Karpas-422 (cell line): Measurements from ENCODE around the gene DBNDD1. TPM values are rescaled to one million over a fixed set of nuclear protein-coding genes. Genes with fewer than 3 reads are reported as not detected.

ENCODE experiments used
- DNase-seq: peaks from one replicate; pipeline ENCODE4 v3.0.0-alpha.2; 2015
- H2AFZ ChIP-seq: fragments of 200-600 bp; sonication (generic); 2 replicates; pipeline ENCODE4 v1.6.1; 2014; ENCODE audit warnings: antibody characterized with exemption, low read length, mixed read lengths
- H3K27ac ChIP-seq: fragments of 200-600 bp; sonication (generic); 2 replicates; pipeline ENCODE4 v1.5.1; 2014; ENCODE audit warnings: mild to moderate bottlenecking, low read length, moderate library complexity
- H3K27me3 ChIP-seq: fragments of 200-600 bp; sonication (generic); 2 replicates; pipeline ENCODE4 v1.6.1; 2014; ENCODE audit warnings: low read length, mixed read lengths
- H3K36me3 ChIP-seq: fragments of 200-600 bp; sonication (generic); 2 replicates; pipeline ENCODE4 v1.6.1; 2014; ENCODE audit warnings: low read length, mixed read lengths; ENCODE audit not compliant: insufficient read depth
- H3K4me1 ChIP-seq: fragments of 200-600 bp; sonication (generic); 2 replicates; pipeline ENCODE4 v1.6.1; 2014; ENCODE audit warnings: mild to moderate bottlenecking, low read length, mixed read lengths
- H3K4me2 ChIP-seq: fragments of 200-600 bp; sonication (generic); 2 replicates; pipeline ENCODE4 v1.6.1; 2014; ENCODE audit warnings: low read length, low read depth, mild to moderate bottlenecking; ENCODE audit not compliant: poor library complexity, severe bottlenecking
- H3K4me3 ChIP-seq: fragments of 200-600 bp; sonication (generic); 2 replicates; pipeline ENCODE4 v1.5.1; 2014; ENCODE audit warnings: mild to moderate bottlenecking, antibody characterized with exemption, low read length, mixed read lengths
- H3K79me2 ChIP-seq: fragments of 200-600 bp; sonication (generic); 2 replicates; pipeline ENCODE4 v1.6.1; 2014; ENCODE audit warnings: mild to moderate bottlenecking, low read length, mixed read lengths
- H3K9ac ChIP-seq: fragments of 200-600 bp; sonication (generic); 2 replicates; pipeline ENCODE4 v1.6.0; 2014; ENCODE audit warnings: low read length
- H3K9me2 ChIP-seq: fragments of 200-600 bp; sonication (generic), shearing (Covaris generic); replicated peaks from 2 replicates; pipeline ENCODE4 v1.6.0; 2014; ENCODE audit warnings: mild to moderate bottlenecking, low read length, moderate library complexity; ENCODE audit not compliant: insufficient read depth
- H3K9me3 ChIP-seq: fragments of 300-700, 200-600 bp; sonication (generic); 2 replicates; pipeline ENCODE4 v1.6.1; 2014; ENCODE audit warnings: low read length, mixed read lengths
- H4K20me1 ChIP-seq: fragments of 200-600 bp; sonication (generic); 2 replicates; pipeline ENCODE4 v1.6.1; 2014; ENCODE audit warnings: mild to moderate bottlenecking, antibody characterized with exemption, low read length, low read depth; ENCODE audit not compliant: insufficient read depth
- total RNA-seq: library from RNA; depleted of rRNA; stranded (reverse); fragments of >200 nt; shearing (Covaris generic); gene quantifications from 2 replicates; pipeline ENCODE4 v1.2.3, GENCODE V29; 2014; ENCODE audit warnings: low replicate concordance

DBNDD1 gene
- total RNA-seq, 1 experiment from 2014 or later, result not detected

DNA sequence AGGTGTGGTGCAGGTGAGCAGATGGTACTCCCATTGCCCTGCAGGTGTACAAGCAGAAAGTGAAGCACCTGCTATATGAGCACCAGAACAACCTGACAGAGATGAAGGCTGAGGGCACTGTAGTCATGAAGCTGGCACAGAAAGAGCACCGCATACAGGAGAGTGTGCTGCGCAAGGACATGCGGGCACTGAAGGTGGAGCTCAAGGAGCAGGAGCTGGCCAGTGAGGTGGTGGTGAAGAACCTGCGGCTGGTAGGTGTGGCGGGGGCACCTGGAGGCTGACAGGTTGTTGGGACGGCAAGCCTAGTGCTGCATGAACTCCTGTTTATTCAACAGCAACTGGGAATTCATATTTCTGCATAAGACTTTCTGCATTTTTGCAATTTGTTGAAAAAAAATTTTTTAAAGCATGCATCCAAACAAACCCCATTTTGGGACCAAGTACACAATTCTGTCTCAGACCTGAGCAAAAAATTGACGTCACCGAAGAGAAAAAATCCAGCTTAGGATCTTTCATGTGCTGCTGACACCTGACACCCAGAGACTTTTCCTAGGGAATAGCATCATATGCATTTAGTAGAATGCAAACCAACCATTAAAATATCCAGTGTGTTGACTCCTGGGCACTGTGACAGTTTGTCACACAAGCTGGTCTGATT lies 13.5 kb upstream of the DBNDD1 start:
- Histone ChIP-seq H3K4me2 (no peak overlapping the region), H3K27me3 (no peaks in the 10 kb centered on the region), H3K9ac (no peak overlapping the region), H3K9me3 (no peaks in the 10 kb centered on the region), H4K20me1 (0 out of 2 replicates have a peak, but pooled peaks cover 6% of the 10 kb centered on the region), H3K36me3 (no peaks in the 10 kb centered on the region), H3K4me3 (no peak overlapping the region), H2AFZ (no peak overlapping the region), H3K9me2 (no peaks in the 10 kb centered on the region), H3K79me2 (no peaks in the 10 kb centered on the region), H3K27ac (no peak overlapping the region), H3K4me1 (peaks cover 2% of the 10 kb centered on the region; the same call in 1 of the 2 replicates)
- no peak for DNase-seq

- H3K9me3 ChIP-seq, result no peaks in the 10 kb centered on the region
- no peak overlapping the region for H3K4me3 ChIP-seq
- no peaks in the 10 kb centered on the region for H3K9me2 ChIP-seq
- no peaks in the 10 kb centered on the region for H3K79me2 ChIP-seq
- no peak overlapping the region for H3K9ac ChIP-seq
- H3K27ac ChIP-seq, result no peak overlapping the region
- peaks cover 2% of the 10 kb centered on the region; the same call in 1 of the 2 replicates for H3K4me1 ChIP-seq
- H3K36me3 ChIP-seq, result no peaks in the 10 kb centered on the region
- 0 out of 2 replicates have a peak, but pooled peaks cover 6% of the 10 kb centered on the region for H4K20me1 ChIP-seq
- no peak overlapping the region for H2AFZ ChIP-seq
- H3K4me2 ChIP-seq, result no peak overlapping the region
- DNase-seq, result no peak
- H3K27me3 ChIP-seq, result no peaks in the 10 kb centered on the region
Observed at GRCh38 chr16:90031931-90032673, 12.8 kb upstream of the DBNDD1 start.

DNA sequence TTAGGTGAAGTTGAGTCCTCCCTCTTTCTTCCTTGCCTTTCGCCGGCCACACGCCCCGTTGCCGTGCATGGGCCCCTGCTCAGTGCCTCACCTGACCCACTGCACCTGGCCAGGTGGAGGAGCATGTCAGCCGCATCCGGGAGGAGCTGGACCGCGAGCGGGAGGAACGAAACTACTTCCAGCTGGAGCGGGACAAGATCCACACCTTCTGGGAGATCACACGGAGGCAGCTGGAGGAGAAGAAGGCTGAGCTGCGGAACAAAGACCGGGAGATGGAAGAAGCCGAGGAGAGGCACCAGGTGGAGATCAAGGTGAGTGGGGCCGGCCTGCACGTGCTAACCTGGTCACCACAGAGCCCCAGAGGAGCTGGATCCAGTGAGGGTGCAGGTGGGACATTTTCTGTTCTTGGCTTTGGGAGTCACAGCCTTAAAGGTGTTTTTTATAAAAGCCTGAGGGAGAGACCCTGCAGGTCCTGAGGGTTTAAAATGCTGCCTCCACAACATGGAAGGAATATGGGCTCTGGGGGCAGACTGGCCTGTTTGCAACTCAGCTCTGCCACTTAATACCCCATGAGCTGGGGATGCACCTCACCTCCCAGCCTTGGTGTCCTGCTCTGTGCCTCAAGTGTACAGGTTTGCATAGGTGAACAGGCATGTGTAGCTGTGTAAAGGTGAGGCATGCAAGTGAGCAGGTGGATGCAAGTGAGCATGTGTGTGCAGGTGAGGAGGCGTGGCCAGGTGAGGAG lies 12.1 kb upstream of the DBNDD1 start:
- no peak overlapping the region for H2AFZ ChIP-seq
- no peak overlapping the region for H3K4me3 ChIP-seq
- H3K9me2 ChIP-seq, result no peaks in the 10 kb centered on the region
- no peak for DNase-seq
- no peaks in the 10 kb centered on the region for H3K27me3 ChIP-seq
- H3K36me3 ChIP-seq, result no peaks in the 10 kb centered on the region
- no peak overlapping the region for H3K27ac ChIP-seq
- H3K4me2 ChIP-seq, result no peak overlapping the region
- H3K9ac ChIP-seq, result no peak overlapping the region
- H3K4me1 ChIP-seq, result peaks cover 2% of the 10 kb centered on the region; the same call in 1 of the 2 replicates
- H4K20me1 ChIP-seq, result 0 out of 2 replicates have a peak, but pooled peaks cover 6% of the 10 kb centered on the region
- no peaks in the 10 kb centered on the region for H3K79me2 ChIP-seq
- H3K9me3 ChIP-seq, result no peaks in the 10 kb centered on the region

GRCh38 chr16:90028985-90029384 lies 9.7 kb upstream of the DBNDD1 start:
- no peak overlapping the region for H3K9ac ChIP-seq
- no peaks in the 10 kb centered on the region for H3K36me3 ChIP-seq
- H3K79me2 ChIP-seq, result no peaks in the 10 kb centered on the region
- H3K4me1 ChIP-seq, result peaks cover 2% of the 10 kb centered on the region; the same call in 1 of the 2 replicates
- H3K4me3 ChIP-seq, result no peak overlapping the region
- no peak for DNase-seq
- no peaks in the 10 kb centered on the region for H3K9me3 ChIP-seq
- H3K27me3 ChIP-seq, result no peaks in the 10 kb centered on the region
- H3K27ac ChIP-seq, result no peak overlapping the region
- H4K20me1 ChIP-seq, result no peaks in the 10 kb centered on the region
- no peak overlapping the region for H3K4me2 ChIP-seq
- no peaks in the 10 kb centered on the region for H3K9me2 ChIP-seq
- no peak overlapping the region for H2AFZ ChIP-seq

DNA sequence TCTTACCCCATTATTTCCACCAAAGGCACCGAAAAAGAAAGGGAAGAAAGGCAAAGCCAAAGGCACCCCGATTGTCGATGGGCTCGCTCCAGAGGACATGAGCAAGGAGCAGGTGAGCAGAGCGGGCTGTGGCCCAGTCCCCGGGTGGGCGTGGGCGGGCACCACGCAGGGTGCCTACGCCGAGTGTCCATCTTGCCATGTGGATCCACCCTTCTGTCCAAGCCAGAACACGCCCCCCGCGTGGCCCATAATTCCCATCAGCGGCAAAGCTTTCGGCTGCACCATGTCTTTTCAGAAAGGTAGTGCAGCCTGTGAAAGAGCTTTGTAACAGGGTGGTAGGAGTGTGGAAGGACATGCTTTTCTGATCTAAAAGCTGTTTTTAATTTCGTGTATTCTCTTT lies 8.4 kb upstream of the DBNDD1 start:
- no peak overlapping the region for H2AFZ ChIP-seq
- H3K9me2 ChIP-seq, result no peaks in the 10 kb centered on the region
- no peaks in the 10 kb centered on the region for H3K79me2 ChIP-seq
- peaks cover 2% of the 10 kb centered on the region; the same call in 1 of the 2 replicates for H3K4me1 ChIP-seq
- H3K4me2 ChIP-seq, result no peak overlapping the region
- H3K36me3 ChIP-seq, result no peaks in the 10 kb centered on the region
- no peak for DNase-seq
- no peaks in the 10 kb centered on the region for H3K27me3 ChIP-seq
- H3K4me3 ChIP-seq, result no peak overlapping the region
- no peaks in the 10 kb centered on the region for H3K9me3 ChIP-seq
- no peaks in the 10 kb centered on the region for H4K20me1 ChIP-seq
- no peak overlapping the region for H3K9ac ChIP-seq
- no peak overlapping the region for H3K27ac ChIP-seq

DNA sequence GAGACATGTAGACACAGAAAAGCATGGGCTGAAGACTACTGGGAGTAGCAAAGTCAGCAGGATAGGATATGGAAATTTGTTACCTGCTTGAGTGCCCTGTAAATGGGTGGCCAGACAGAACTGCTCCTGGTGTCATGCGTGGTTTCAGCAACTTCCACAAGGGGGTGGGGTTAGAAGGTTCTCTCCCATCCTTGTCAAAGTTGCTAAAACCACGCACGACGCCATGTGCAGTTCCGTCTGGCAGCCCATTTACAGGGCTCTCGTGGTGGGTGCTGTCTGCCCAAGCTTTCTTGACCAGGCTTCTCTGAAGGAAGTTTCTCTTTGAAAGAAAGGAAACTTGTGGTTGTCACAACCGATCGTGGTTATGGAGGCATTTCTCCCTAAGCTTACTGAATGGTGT lies 6.9 kb upstream of the DBNDD1 start:
- Histone ChIP-seq H3K4me2 (no peak overlapping the region), H4K20me1 (0 out of 2 replicates have a peak, but pooled peaks cover under 1% of the 10 kb centered on the region), H3K4me3 (no peak overlapping the region), H3K79me2 (no peaks in the 10 kb centered on the region), H3K27ac (no peak overlapping the region), H3K9ac (no peak overlapping the region), H3K4me1 (peaks cover 2% of the 10 kb centered on the region; the same call in 1 of the 2 replicates), H3K9me2 (no peaks in the 10 kb centered on the region), H3K27me3 (no peaks in the 10 kb centered on the region), H2AFZ (no peak overlapping the region), H3K9me3 (no peaks in the 10 kb centered on the region), H3K36me3 (no peaks in the 10 kb centered on the region)
- no peak for DNase-seq

DNA sequence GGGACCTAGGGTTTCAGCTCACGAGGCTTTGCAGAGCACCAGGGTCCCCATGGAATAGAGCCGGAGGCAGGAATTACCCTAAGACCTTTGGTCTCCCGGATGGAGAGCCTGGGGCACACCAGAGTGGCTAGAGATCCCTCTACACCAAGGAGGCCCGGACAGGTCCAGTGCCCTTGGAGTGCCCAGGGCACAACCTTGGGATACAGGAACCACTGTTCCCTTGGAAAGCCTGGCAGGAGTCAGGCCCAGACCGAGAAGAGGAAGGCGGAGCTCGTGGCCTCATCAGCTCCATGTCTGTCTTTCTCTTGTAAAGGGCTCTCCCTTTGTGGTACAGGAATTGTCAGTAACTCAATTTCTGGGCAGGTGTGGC lies 3.8 kb upstream of the DBNDD1 start:
- no peak overlapping the region for H3K9ac ChIP-seq
- H3K9me2 ChIP-seq, result no peaks in the 10 kb centered on the region
- H3K27me3 ChIP-seq, result no peaks in the 10 kb centered on the region
- no peak overlapping the region for H3K4me3 ChIP-seq
- H3K79me2 ChIP-seq, result no peaks in the 10 kb centered on the region
- H3K36me3 ChIP-seq, result no peaks in the 10 kb centered on the region
- no peak overlapping the region for H3K4me2 ChIP-seq
- H3K9me3 ChIP-seq, result no peaks in the 10 kb centered on the region
- no peak overlapping the region for H3K27ac ChIP-seq
- H2AFZ ChIP-seq, result no peak overlapping the region
- no peak for DNase-seq
- 0 out of 2 replicates have a peak, but pooled peaks cover 11% of the 10 kb centered on the region for H4K20me1 ChIP-seq
- H3K4me1 ChIP-seq, result peaks cover 11% of the 10 kb centered on the region
